Psoas muscle (tissue), 8 donors: Measurements from ENCODE around the gene SLC35B2. TPM values are rescaled to one million over a fixed set of nuclear protein-coding genes. Genes with fewer than 3 reads are reported as not detected.

Source experiments
- ATAC-seq, 4 donors: fragments of 200-7000 bp; cut with Tn5 transposase; one replicate each; pipeline ENCODE4 v1.9.1; 2020; ENCODE audit warnings: moderate library complexity in 3 of 4, mild to moderate bottlenecking in 2 of 4
- DNase-seq, 2 donors: peaks; one replicate each; pipeline ENCODE4 v3.0.0-alpha.2; 2020
- H3K27ac ChIP-seq: fragments of 200-600 bp; one replicate; pipeline ENCODE4 v1.8.0; 2022
- H3K27me3 ChIP-seq, 3 donors: fragments of 200-600 bp in 1 of 3; one replicate each; pipeline versions ENCODE4 v1.6.1 to v1.8.0; 2013 to 2022; ENCODE audit warnings: low read length in 2 of 3, mild to moderate bottlenecking in 2 of 3, moderate library complexity in 1 of 3; ENCODE audit not compliant: insufficient read depth in 3 of 3
- H3K36me3 ChIP-seq, 2 donors: fragments of 200-600 bp in 1 of 2; one replicate each; pipeline versions ENCODE4 v1.6.1 to v1.8.0; 2013 to 2022; ENCODE audit warnings: low read depth in 1 of 2, mild to moderate bottlenecking in 1 of 2, moderate library complexity in 1 of 2; ENCODE audit not compliant: insufficient read depth in 1 of 2
- H3K4me1 ChIP-seq: fragments of 200-600 bp; one replicate; pipeline ENCODE4 v1.8.0; 2022
- H3K4me3 ChIP-seq: fragments of 200-600 bp; one replicate; pipeline ENCODE4 v1.8.0; 2022; ENCODE audit warnings: mild to moderate bottlenecking
- H3K9me3 ChIP-seq: fragments of 200-600 bp; one replicate; pipeline ENCODE4 v1.8.0; 2022
- CTCF ChIP-seq: fragments of 200-600 bp; IDR thresholded peaks from one replicate; pipeline ENCODE4 v1.8.0; 2022; ENCODE audit warnings: antibody characterized with exemption
- WGBS, 3 donors: extraction: QIAGEN DNeasy Blood & Tissue Kit; methylation state at CpG; one replicate each; pipeline versions ENCODE4 v1.1.6 to v1.1.7; 2013; 5-methylcytosine and 5-hydroxymethylcytosine counted together
- intact Hi-C, 2 donors: fragments of 100-400 bp; cut with DNase I; formaldehyde crosslinking; loops; one replicate each; pipeline versions ENCODE4 v1.11.0 to v1.14.2; 2022
- polyA plus RNA-seq, 3 donors: library from polyadenylated mRNA; stranded (reverse); fragments of 200-250 nt; gene quantifications; one replicate each; pipeline ENCODE4 v1.2.3, GENCODE V29; 2013
- total RNA-seq, 4 donors: library from RNA; stranded (reverse); fragmentation: NEBNext Ultra II Directional in 2 of 4; extraction: Animal tissue kit (Norgen Biotek cat#: 25700) in 2 of 4; gene quantifications; one replicate each; pipeline versions ENCODE4 v1.2.1 to v1.2.4, GENCODE V29; 2021 to 2023
- donor health status: healthy with polysubstance abuse.
- donor health status: DM: no; HTN: no; CAD: no; lungs with moderate emphysema.
- donor health status: Bipolar disorder and iron deficiency.
- donor health status: healthy.
- donor health status: DM: yes; HTN: yes; CAD: no.
- donor health status: DM: no; HTN: no; CAD: no.
- donor health status: DM: no; HTN: no; CAD: no.
- donor health status: DM: yes; HTN: yes; CAD: no.

Gene SLC35B2
- total and polyA plus RNA-seq, 7 donors: 10.9 to 23.6 (median 20.8) TPM

- Histone ChIP-seq H3K27me3 (peaks cover 0 to 21% (median 12%) of the 10 kb centered on the region in 3 donors), H3K4me3 (no peak overlapping the region), H3K4me1 (peaks cover 10% of the 10 kb centered on the region), H3K9me3 (no peaks in the 10 kb centered on the region), H3K27ac (no peak overlapping the region), H3K36me3 (peaks cover 4 to 59% of the 10 kb centered on the region in 2 donors)
- 86 to 93% (median 90%) methylated on average over 8 of the region's 8 CpGs for WGBS, 3 donors
- intact Hi-C loops: no loop called here
- DNase-seq: peak in 1 of 2 donors; percentile 20
- TF ChIP-seq CTCF: no peak
- ATAC-seq: no peak
Observed at GRCh38 chr6:44301106-44301505, 43.8 kb upstream of the SLC35B2 start.

GRCh38 chr6:44300292-44300823, 43.0 kb upstream of the SLC35B2 start:
- Histone ChIP-seq H3K36me3 (peaks cover 3 to 52% of the 10 kb centered on the region in 2 donors), H3K4me3 (no peak overlapping the region), H3K27me3 (peaks cover 0 to 21% (median 12%) of the 10 kb centered on the region in 3 donors), H3K9me3 (no peaks in the 10 kb centered on the region), H3K4me1 (peaks cover 10% of the 10 kb centered on the region), H3K27ac (no peak overlapping the region)
- no peak for ATAC-seq
- intact Hi-C loops: no loop called here
- WGBS, 3 donors: 82 to 89% (median 87%) methylated on average over 7 of the region's 7 CpGs
- DNase-seq: peak in 1 of 2 donors; percentile 39
- TF ChIP-seq CTCF: no peak

- H3K4me3 ChIP-seq: no peak overlapping the region
- no peak for TF ChIP-seq CTCF
- ATAC-seq: no peak
- H3K36me3 ChIP-seq: peaks cover 0 to 37% of the 10 kb centered on the region in 2 donors
- no peaks in the 10 kb centered on the region for H3K9me3 ChIP-seq
- no peak for DNase-seq
- H3K27ac ChIP-seq: no peak overlapping the region
- 76 to 79% (median 78%) methylated on average over 3 of the region's 3 CpGs for WGBS, 3 donors
- H3K4me1 ChIP-seq: peaks cover 10% of the 10 kb centered on the region
- intact Hi-C loops: no loop called here
- peaks cover 0 to 24% (median 12%) of the 10 kb centered on the region in 3 donors for H3K27me3 ChIP-seq
Observed at GRCh38 chr6:44298864-44299263, 41.5 kb upstream of the SLC35B2 start.

- intact Hi-C loops: no loop called here
- ATAC-seq (peak in 2 of 4 donors; percentile 29 to 33), DNase-seq (no peak)
- no peak for TF ChIP-seq CTCF
- H3K36me3 ChIP-seq: peaks cover 0 to 30% of the 10 kb centered on the region in 2 donors
- peaks cover 0 to 30% (median 12%) of the 10 kb centered on the region in 3 donors for H3K27me3 ChIP-seq
- H3K4me3 ChIP-seq: peak overlapping the region; percentile 70
- no peak overlapping the region for H3K27ac ChIP-seq
- H3K9me3 ChIP-seq: no peaks in the 10 kb centered on the region
- H3K4me1 ChIP-seq: peaks cover 10% of the 10 kb centered on the region
- 27 to 28% (median 27%) methylated on average over 20 of the region's 20 CpGs for WGBS, 3 donors
Observed at GRCh38 chr6:44298055-44298803, 40.9 kb upstream of the SLC35B2 start.
